K562 (cell line): ENCODE measurements around the gene BNIP5. TPM values are rescaled to one million over a fixed set of nuclear protein-coding genes. Genes with fewer than 3 reads are reported as not detected.

ENCODE experiments used
- BACH1 ChIP-seq: fragments of 200-800 bp; sonication (Bioruptor generic); IDR thresholded peaks from 2 replicates; pipeline ENCODE4 v1.6.1; 2016; ENCODE audit warnings: missing genetic modification characterization, missing compliant biosample characterization
- CTCFL ChIP-seq: IDR thresholded peaks from 2 replicates; pipeline ENCODE4 v1.6.1; 2011; ENCODE audit warnings: borderline replicate concordance, low read depth, mild to moderate bottlenecking, moderate library complexity, low read length; ENCODE audit not compliant: insufficient read depth, poor library complexity, severe bottlenecking
- SMAD1 ChIP-seq: fragments of 150-350 bp; IDR thresholded peaks from 2 replicates; pipeline ENCODE4 v1.6.1; 2014; ENCODE audit warnings: low read length, low read depth; ENCODE audit not compliant: partially characterized antibody
- VEZF1 ChIP-seq: fragments of 200-800 bp; sonication (Bioruptor generic); IDR thresholded peaks from 2 replicates; pipeline ENCODE4 v1.6.1; 2017; ENCODE audit warnings: missing genetic modification characterization, missing compliant biosample characterization
- ZNF124 ChIP-seq: sonication (generic); formaldehyde crosslinking; IDR thresholded peaks from 2 replicates; pipeline ENCODE4 v1.8.1; 2022; ENCODE audit warnings: missing genetic modification reagents
- ZNF217 ChIP-seq: sonication (generic); formaldehyde crosslinking; IDR thresholded peaks from 2 replicates; pipeline ENCODE4 v1.8.0; 2022; ENCODE audit warnings: mild to moderate bottlenecking, missing genetic modification reagents
- ZNF23 ChIP-seq: fragments of 250-450 bp; sonication (Bioruptor Pico); IDR thresholded peaks from 2 replicates; pipeline ENCODE4 v1.4.0; 2020; ENCODE audit warnings: mild to moderate bottlenecking
- ZNF316 ChIP-seq: fragments of 450-650 bp; IDR thresholded peaks from 2 replicates; pipeline ENCODE4 v1.6.1; 2016
- ZNF561 ChIP-seq: fragments of 450-650 bp; formaldehyde crosslinking; conservative IDR thresholded peaks from 2 replicates; pipeline ENCODE4 v1.4.0; 2020; ENCODE audit warnings: mild to moderate bottlenecking, moderate library complexity
- polyA plus RNA-seq, 8 experiments: library from polyadenylated mRNA; depleted of rRNA in 4 of 8; stranded (reverse) in 5 of 8; unstranded in 3 of 8; fragments of >200 nt; fragmentation: Nextera tagmentation in 2 of 8; fragmentation: Illumina TruSeq in 1 of 8; extraction: Ambion mirVana in 2 of 8; extraction: Trizol in 1 of 8; gene quantifications; 2 replicates each; pipeline versions ENCODE4 v1.2.1 to v1.2.3, GENCODE V29; 2011 to 2014; ENCODE audit warnings: inconsistent platforms in 1 of 8, missing spikeins in 1 of 8
- total RNA-seq, 7 experiments: library from RNA; depleted of rRNA in 6 of 7; stranded (reverse); fragments of >200 nt in 6 of 7; fragmentation: Illumina TruSeq in 2 of 7; extraction: Trizol in 2 of 7; gene quantifications; 2 replicates each; pipeline versions ENCODE4 v1.2.1 to v1.2.3, GENCODE V29; 2011 to 2021; ENCODE audit warnings: low replicate concordance in 1 of 7

BNIP5 gene
- total and polyA plus RNA-seq, 9 of the 15 experiments (the other 6 are each of a cell fraction or from before 2014, with no cell fraction given): not detected

- TF ChIP-seq CTCFL: no peak
- no peak for TF ChIP-seq BACH1 (tag)
- TF ChIP-seq ZNF316: no peak
- no peak for TF ChIP-seq SMAD1
- TF ChIP-seq VEZF1 (CRISPR knock-in tag): no peak
- no peak for TF ChIP-seq ZNF561 (CRISPR knock-in tag)
- no peak for TF ChIP-seq ZNF23 (CRISPR knock-in tag)
- TF ChIP-seq ZNF124 (CRISPR knock-in tag): no peak
- no peak for TF ChIP-seq ZNF217 (CRISPR knock-in tag)
Measured at GRCh38 chr6:36355819-36356218, 19.1 kb upstream of the BNIP5 start (continued).
